ENCODE results near the gene TCIRG1. TPM values are rescaled to one million over a fixed set of nuclear protein-coding genes. Genes with fewer than 3 reads are reported as not detected.

The TCIRG1 gene
- total RNA-seq, 2 experiments from 2014 or later, result 129 to 138 TPM

DNA sequence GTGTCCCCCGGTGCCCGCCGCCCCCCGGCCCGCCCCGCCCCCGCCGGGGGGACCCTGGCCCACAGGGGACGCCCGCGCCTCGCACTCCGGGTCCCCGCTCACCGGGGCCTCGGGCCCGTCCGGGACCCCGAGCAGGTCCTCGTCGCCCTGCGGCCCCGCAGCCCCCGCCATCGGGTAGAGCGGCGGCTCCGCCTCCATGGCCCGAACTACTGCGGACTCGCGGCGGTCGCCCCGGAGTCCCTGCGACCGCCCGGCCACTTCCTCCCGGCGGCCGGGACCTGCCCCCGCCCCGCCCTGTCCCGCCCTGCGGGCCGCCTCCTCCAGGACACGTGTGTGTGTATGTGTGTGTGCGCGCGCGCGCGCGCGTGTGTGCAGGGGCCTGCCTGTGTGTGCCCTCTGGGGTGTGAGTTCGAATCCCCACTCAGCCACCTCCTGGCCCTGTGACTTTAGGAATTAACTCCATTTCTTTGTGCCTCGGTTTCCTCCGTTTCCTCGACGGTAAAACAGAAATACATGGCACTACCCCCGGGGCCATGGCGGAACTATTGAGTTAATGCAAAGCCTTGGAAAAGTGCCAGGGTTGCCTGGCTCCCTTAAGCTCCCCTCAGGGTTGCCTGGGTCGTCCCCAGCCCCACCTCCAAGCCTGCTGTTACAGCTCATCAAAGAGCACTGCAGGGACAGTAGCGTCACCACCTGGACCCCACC lies 34.8 kb upstream of the TCIRG1 start, which contains the start of gene UNC93B1:
UNC93B1 (minus strand) TSS at position 252 of the 705 bp plus-strand sequence; CDS start at position 198, 54 bp downstream.
- DNase-seq, result peak; percentile 94
- Mint-ChIP-seq H3K27ac (peak within 1 kb of the TSS; percentile 83), H3K4me1 (ENCODE audit: low read depth) (peaks cover 14% of the 10 kb centered on the region), H3K9me3 (no peaks in the 10 kb centered on the region), H3K4me3 (peak within 1 kb of the TSS; percentile 78), H3K27me3 (no peaks in the 10 kb centered on the region), H3K36me3 (ENCODE audit: low read depth) (no peaks in the 10 kb centered on the region)
- peak; percentile 95 for ATAC-seq
- TF ChIP-seq CTCF (IDR thresholded peaks at IDR 0.05), result no peak
- intact Hi-C loops (cut with micrococcal nuclease), result loop anchor here (10.0 kb wide), 1 partner anchor 201 kb away; no protein-coding TSS in a partner anchor
- POLR2A ChIA-PET, result interaction anchor here (1.2 to 1.9 kb wide), 2 partner anchors 10 to 34 kb away, joined by 3 to 5 read pairs; no protein-coding TSS in a partner anchor
- CTCF ChIA-PET, result interaction anchor here (0.7 to 3.6 kb wide), 4 partner anchors 10 to 202 kb away, joined by 3 to 11 read pairs (median 4); no protein-coding TSS in a partner anchor

DNA sequence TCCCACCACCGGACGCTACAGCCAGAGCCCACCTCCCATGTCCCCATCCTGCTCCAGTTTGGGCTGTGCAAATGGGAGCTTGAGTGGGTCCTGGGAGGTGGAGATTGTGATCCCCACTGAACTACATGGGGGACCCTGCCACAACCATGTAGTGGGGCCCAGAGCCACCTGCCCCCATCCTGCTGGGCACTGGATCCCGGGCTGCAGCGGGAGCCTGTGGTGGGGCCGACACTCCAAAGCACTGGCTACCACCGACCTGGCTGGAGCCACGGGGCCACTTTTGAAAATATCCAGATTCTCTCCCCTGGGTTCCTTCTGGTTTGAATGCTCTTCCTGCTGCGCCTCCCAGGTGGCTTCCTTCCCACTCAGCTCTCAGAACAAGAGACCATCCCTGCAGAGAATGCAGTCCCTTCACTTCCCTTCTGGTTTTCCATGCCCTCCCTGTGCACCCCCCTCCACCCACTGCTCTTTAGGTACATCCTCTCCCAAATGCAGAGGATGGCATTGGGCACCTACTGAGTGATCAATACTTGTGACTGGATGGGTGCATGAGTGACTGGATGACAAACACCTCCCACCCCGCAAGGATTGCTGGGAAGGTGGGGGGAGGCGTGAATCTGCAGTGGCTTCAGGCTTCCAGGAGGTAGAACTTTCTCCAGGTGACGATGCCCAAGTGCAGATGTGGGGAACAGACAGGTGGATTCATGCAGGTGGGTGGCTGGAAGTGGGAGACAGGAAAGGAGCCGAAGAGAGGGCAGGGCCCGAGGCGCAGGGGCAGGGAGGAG lies 34.1 kb upstream of the TCIRG1 start:
- H3K4me3 Mint-ChIP-seq, result peak overlapping the region; percentile 78
- peaks cover 18% of the 10 kb centered on the region for H3K4me1 Mint-ChIP-seq (ENCODE audit: low read depth)
- ATAC-seq, result no peak
- ChIA-PET CTCF (interaction anchor here (0.7 to 3.6 kb wide), 4 partner anchors 11 to 201 kb away, joined by 3 to 11 read pairs (median 4); no protein-coding TSS in a partner anchor), POLR2A (interaction anchor here (1.2 to 1.9 kb wide), 2 partner anchors 10 to 33 kb away, joined by 3 to 5 read pairs; no protein-coding TSS in a partner anchor)
- TF ChIP-seq CTCF (IDR thresholded peaks at IDR 0.05), result no peak
- peak overlapping the region; percentile 83 for H3K27ac Mint-ChIP-seq
- no peaks in the 10 kb centered on the region for H3K9me3 Mint-ChIP-seq
- no peaks in the 10 kb centered on the region for H3K36me3 Mint-ChIP-seq (ENCODE audit: low read depth)
- DNase-seq, result no peak
- H3K27me3 Mint-ChIP-seq, result no peaks in the 10 kb centered on the region
- intact Hi-C loops (cut with micrococcal nuclease), result loop anchor here (10.0 kb wide), 1 partner anchor 200 kb away; no protein-coding TSS in a partner anchor

- no peaks in the 10 kb centered on the region for H3K9me3 Mint-ChIP-seq
- no peak for TF ChIP-seq CTCF (IDR thresholded peaks at IDR 0.05)
- no peak overlapping the region for H3K27ac Mint-ChIP-seq
- H3K36me3 Mint-ChIP-seq (ENCODE audit: low read depth), result no peaks in the 10 kb centered on the region
- POLR2A ChIA-PET, result no interaction called here
- CTCF ChIA-PET, result no interaction called here
- DNase-seq, result no peak
- H3K4me3 Mint-ChIP-seq, result no peak overlapping the region
- peaks cover 20% of the 10 kb centered on the region for H3K4me1 Mint-ChIP-seq (ENCODE audit: low read depth)
- intact Hi-C loops (cut with micrococcal nuclease), result loop anchor here (10.0 kb wide), 1 partner anchor 198 kb away; no protein-coding TSS in a partner anchor
- H3K27me3 Mint-ChIP-seq, result no peaks in the 10 kb centered on the region
- ATAC-seq, result no peak
These were observed 32.1 kb upstream of the TCIRG1 start for GRCh38 chr11:68006606-68007166.

GRCh38 chr11:68007498-68008380 lies 31.1 kb upstream of the TCIRG1 start:
- H3K27me3 Mint-ChIP-seq, result no peaks in the 10 kb centered on the region
- TF ChIP-seq CTCF (IDR thresholded peaks at IDR 0.05), result no peak
- DNase-seq (no peak), ATAC-seq (no peak)
- H3K4me3 Mint-ChIP-seq, result no peak overlapping the region
- H3K9me3 Mint-ChIP-seq, result no peaks in the 10 kb centered on the region
- peaks cover 18% of the 10 kb centered on the region for H3K4me1 Mint-ChIP-seq (ENCODE audit: low read depth)
- no peak overlapping the region for H3K27ac Mint-ChIP-seq
- CTCF ChIA-PET, result no interaction called here
- H3K36me3 Mint-ChIP-seq (ENCODE audit: low read depth), result no peaks in the 10 kb centered on the region
- intact Hi-C loops (cut with micrococcal nuclease), result loop anchor here (10.0 kb wide), 1 partner anchor 197 kb away; no protein-coding TSS in a partner anchor
- POLR2A ChIA-PET, result interaction anchor here (0.9 kb wide), 2 partner anchors 23 kb away, joined by 3 to 4 read pairs; no protein-coding TSS in a partner anchor
